GM21786 (cell line): ENCODE results near the gene DGCR8.

Experiments used
- ATAC-seq: cut with Tn5 transposase; IDR thresholded peaks from one replicate; pipeline ENCODE4 v1.9.1; 2021; ENCODE audit not compliant: unreplicated experiment

Gene DGCR8

DNA sequence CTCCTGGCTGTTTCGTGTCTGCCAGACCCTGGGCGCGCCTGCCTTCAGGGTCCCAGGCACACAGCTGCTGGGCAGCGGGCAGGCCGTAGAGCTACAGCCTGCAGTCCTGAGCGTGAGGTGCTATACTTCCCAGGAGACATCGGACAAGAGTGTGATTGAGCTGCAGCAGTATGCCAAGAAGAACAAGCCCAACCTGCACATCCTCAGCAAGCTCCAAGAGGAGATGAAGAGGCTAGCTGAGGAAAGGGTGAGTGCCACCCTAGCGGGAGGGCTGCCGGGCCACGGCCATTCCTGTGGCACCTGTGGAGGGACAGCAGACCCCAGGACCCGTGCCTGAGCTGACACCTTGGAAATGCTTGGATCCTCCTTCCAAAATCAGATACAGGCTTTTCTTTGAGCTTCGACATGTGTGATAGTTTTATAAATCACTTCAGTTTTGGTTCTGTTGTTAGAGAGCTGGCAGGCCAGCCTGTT lies 28.8 kb downstream of the DGCR8 start:
- no peak for ATAC-seq

GRCh38 chr22:20109411-20110358 lies 29.6 kb downstream of the DGCR8 start:
- no peak for ATAC-seq

DNA sequence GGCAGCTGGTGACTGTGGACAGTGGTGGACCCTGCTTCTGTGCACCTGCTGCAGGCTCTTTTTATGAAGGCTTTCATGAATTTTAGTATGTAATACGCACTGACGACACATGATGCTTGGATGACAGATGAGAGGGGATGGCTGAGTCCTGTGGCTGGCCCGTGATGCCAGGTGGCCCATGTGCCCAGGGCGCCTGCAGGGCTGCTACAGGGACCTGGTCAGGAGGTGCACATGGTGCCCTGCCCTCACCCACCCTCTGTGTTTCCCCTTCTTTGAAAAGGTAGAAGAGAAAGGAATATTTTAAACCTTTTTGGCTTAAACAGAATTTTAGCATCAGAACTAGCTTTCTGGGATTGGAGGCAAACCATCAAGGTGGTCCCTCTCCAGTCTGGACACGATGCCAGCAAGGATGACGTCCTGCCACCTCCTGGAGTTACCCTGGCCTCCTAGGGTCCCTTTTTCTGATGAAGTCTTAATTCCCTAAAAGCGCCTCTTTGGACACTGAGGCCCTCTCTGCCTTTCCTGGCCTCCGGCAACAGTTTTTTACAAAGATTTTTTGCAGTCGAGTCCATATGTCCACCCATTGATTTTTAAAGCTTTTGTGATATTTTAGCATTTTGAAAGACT lies 30.4 kb downstream of the DGCR8 start:
- no peak for ATAC-seq

GRCh38 chr22:20111045-20111688 lies 31.1 kb downstream of the DGCR8 start:
- no peak for ATAC-seq

GRCh38 chr22:20111689-20112622 lies 31.9 kb downstream of the DGCR8 start:
- no peak for ATAC-seq

DNA sequence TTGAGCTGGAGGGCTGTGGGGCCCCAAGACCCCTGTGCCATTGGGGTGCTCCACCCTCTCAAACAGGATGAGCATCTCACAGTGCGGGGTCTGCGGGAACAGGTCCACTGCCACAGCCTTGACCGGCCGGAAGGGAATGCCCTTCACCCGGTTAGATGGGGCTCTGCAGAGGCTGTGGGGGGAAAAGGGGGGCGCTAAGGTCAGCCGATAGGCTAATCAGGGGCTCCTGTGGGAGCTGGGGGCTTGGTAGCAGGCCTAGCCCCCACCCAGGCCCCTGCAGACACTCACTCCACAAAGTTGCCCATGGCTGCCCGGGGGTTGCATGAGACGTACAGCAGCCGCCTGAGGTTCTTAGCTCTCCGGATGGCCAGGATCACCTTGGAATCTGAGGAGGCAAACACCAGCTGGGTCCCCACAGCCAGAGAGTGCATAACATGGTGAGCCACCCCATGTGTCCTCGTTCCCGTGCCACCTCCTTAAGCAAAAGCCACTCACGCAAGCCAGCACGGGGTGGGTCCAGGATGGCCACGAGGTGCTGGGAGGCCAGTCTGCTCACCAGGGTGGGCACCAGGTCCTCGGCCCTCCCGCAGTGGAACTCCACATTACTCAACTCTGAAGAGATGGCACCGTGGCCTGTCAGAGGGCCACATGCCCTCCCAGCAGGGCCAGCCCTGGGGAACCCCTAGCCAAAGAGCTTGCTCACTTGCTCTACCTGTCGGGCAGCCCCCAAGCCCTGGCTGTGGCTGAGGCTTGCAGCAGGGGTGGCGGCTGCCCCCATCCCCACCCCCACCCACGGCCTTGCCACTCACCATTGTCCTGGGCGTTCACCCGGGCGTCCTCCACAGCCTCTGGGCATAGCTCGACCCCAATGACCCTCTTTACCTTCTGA lies 32.8 kb downstream of the DGCR8 start:
- ATAC-seq: no peak

DNA sequence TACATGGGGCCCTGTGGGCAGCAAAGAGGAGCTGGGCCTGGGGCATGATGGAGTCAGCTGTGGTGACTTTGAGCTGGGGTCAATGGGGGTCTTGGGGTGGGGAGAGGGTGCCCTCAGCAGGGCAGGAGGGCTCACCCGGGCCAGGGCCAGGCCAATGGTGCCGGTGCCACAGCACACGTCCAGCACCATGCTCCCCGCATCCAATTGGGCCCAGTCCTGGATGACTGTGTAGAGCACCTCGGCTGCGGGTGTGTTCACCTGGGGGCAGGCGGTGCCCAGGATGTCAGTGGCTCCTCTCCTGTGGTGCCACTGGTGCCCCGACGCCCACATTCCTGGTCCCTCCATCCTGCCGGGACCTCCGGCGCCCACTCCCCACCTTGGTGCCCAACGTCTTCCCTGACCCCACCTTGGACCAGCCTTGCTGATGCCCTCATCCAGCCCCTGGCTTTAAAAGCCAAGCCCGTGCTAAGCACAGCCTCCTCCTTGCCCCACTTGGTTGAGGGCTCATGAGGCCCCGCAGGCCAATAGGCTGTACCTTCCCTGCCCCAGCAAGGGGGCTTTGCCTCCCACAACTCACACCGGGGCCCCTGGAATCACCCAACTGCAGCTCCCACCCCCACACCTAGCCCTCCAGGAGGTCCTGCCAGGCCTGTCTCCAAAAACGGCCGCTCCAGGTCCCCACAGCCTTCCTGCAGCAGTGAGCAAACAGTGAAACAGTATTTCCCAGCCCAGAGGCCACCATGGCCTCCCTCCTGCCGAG lies 33.7 kb downstream of the DGCR8 start:
- no peak for ATAC-seq

DNA sequence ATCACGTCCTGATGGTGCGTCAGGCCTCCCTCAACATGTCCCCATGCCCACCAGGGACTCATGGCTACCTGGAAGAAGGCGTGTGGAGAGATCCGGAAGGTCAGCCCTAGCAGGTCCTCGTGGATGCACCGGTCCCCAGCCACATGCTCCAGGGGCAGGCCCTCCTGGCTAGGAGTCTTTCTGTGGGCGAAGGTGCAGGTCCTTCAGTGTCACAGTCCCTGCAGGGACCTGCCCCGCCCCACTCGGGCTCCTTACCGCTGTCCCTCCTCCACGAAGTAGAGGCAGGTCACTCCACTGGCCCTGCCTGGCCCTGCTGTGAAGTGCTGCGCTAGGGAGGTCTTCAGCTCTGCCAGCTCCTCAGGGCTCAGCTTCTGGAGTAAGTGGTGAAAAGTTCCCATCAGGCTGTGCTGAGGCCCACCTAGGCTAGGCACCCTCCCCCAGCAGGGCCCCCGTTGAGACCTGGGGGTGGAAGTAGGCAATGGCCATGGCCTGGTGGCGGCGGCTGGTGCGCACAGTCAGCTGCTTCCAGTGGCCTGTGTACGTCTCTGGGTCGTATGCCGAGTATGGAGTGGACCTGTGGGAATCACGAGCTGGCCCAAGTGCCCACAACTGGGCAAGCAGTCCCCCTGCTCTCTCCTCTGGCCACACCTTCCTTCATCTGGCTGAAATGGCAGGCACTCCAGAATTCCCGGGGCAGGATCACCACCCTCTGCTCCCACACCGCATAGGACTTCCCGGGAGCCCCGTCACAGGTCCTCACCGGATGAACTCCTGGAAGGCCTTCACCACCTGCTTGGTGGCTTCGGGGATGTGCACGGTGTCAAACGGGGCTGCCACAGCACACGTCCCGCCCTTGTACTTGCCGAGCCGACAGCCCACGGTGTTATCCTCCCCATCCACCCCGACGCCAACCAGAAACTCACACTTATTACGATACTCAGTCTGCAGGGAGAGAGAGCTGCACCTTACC lies 34.8 kb downstream of the DGCR8 start:
- no peak for ATAC-seq

- no peak for ATAC-seq
These were observed 35.8 kb downstream of the DGCR8 start, which contains the start of gene RANBP1 for GRCh38 chr22:20115691-20116375. Gene RANBP1 (plus strand): TSS chr22:20116104. CDS start chr22:20116185, 81 bp downstream.

DNA sequence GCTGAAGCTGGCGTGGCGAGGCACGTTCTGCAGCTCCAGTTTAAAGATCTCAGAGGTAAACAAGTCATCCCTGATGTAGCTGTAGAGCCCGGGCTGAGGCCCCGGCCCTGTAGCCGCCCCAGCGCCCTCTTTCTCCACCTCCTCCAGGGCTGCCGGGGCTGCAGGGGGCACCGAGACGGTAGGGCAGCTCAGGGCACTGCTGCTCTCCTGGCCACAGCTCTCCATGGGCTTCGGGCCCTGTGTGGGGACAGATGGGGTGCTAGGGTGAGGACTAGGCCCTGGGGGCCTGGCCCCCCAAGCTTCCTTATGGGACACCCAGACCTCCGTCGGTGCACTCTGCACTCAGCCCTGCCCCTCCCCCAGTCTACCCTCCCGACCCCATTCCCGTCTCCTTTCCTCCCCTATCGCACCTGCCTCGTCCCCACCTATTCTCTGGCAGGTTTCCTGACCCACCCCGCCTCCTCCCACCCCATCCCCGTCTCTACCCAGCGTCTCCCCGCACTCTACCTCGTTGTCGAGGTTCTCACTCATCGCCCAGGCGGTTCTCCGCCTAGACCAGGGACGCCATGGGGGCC lies 36.4 kb downstream of the DGCR8 start:
- ATAC-seq: no peak

- ATAC-seq: peak; percentile 71
These were observed 37.1 kb downstream of the DGCR8 start, which contains the start of gene TRMT2A for GRCh38 chr22:20116951-20117632. Gene TRMT2A (minus strand): TSS chr22:20117226. CDS start chr22:20116906, 320 bp downstream.

- ATAC-seq: peak; percentile 13
These were observed 37.7 kb downstream of the DGCR8 start for GRCh38 chr22:20117633-20118299.

DNA sequence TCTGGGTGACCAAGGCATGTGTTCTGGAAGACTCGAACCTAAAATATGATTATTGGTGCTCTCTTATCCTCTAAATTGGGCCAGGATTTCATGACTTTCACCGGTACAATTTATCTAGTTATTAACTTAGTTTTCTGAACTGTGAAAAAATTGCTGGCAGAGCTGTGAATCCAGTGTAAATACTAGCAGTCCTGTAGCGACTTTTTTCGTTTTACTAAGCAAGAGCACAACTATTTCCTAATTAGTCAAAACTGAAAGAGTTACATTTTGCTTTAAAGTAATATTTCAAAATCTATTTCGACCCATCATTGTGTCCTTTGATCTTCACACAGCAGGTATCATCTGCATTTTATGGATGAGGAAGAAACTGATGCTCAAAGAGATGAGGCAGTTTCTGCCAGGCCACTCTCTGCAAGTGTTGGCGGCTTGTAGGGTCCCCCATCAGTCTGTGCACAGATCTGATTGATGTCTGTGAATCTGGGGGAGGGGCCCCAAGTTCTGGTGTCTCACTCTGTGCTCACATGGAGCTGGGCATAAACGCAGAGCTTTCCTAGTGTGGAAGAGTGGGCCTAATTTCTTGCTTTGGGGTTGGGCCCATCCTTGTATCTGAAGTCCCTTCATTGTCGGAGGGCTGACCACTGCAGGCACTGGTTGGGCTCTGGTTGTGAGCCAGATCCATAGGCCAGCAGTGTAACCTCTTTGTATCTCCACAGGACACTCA lies 38.4 kb downstream of the DGCR8 start:
- no peak for ATAC-seq

- ATAC-seq: no peak
These were observed 41.9 kb downstream of the DGCR8 start for GRCh38 chr22:20121856-20122415.
